ENCODE results near the gene TUBGCP2. TPM values are rescaled to one million over a fixed set of nuclear protein-coding genes. Genes with fewer than 3 reads are reported as not detected.

The TUBGCP2 gene
- total RNA-seq, 4 donors from 2014 or later, result 21.5 to 43.8 (median 36.5) TPM

DNA sequence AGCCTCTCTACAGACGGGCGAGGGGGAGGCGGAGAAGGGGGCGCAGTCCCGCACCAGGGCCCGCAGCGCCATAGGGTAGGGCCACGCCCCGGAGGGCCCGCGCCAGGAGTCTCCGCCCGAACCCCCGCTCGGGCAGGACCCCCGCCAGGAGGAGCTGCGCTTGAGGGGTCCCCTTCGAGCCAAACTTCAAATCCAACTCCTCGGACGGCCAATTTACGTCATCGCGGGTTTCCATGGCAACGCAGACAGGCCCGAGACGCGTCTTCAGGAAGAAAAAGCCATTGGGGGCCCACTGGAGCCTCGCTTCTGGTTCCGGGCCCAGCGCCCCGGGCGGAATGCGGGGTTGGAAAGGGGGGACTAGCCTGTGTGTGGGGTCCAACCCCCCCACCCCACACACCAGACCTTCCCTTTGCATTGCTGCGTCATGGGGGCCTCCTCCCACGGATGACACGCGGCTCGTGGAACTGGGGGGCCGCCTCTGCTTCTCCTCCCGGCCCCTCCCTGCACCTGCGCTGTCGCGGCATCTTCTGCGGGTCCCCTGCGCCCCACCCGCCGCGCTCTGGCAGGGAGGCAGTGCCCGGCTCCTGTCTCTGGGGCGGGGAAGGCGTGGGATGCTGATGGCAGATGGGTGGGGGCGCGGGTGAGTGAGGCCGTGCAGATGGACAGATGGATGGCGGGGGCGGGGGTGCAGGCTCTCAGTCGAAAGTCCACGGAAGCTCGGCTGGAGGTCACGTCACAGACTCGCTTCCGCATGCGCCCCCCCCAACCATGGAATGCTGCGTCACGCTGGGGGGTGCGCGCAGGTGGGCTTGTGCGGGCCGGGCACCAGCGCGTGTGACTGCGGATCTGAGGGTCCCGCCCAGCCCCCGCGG, 26.8 kb upstream of the TUBGCP2 start:
- peaks cover 67 to 85% (median 70%) of the 10 kb centered on the region in 3 donors for H3K27me3 ChIP-seq
- in situ Hi-C loops (cut with MboI; ENCODE audit: low sequenced_read_pairs in 4 of 4), result no loop called here
- H3K9me3 ChIP-seq, result no peaks in the 10 kb centered on the region
- peaks cover 5 to 15% of the 10 kb centered on the region in 2 donors for H3K4me1 ChIP-seq
- no peak for DNase-seq
- intact Hi-C loops (cut with DNase I; ENCODE audit: low total_unique reads), result no loop called here
- no peak for ATAC-seq
- peak overlapping the region; percentile 24 to 48 (median 32) for H3K4me3 ChIP-seq
- TF ChIP-seq, protein P1, sequence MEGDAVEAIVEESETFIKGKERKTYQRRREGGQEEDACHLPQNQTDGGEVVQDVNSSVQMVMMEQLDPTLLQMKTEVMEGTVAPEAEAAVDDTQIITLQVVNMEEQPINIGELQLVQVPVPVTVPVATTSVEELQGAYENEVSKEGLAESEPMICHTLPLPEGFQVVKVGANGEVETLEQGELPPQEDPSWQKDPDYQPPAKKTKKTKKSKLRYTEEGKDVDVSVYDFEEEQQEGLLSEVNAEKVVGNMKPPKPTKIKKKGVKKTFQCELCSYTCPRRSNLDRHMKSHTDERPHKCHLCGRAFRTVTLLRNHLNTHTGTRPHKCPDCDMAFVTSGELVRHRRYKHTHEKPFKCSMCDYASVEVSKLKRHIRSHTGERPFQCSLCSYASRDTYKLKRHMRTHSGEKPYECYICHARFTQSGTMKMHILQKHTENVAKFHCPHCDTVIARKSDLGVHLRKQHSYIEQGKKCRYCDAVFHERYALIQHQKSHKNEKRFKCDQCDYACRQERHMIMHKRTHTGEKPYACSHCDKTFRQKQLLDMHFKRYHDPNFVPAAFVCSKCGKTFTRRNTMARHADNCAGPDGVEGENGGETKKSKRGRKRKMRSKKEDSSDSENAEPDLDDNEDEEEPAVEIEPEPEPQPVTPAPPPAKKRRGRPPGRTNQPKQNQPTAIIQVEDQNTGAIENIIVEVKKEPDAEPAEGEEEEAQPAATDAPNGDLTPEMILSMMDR (IDR thresholded peaks at IDR 0.05 in 4 of 5, conservative IDR thresholded peaks at IDR 0.05 in 1 of 5), result no peak
- TF ChIP-seq POLR2A (IDR thresholded peaks at IDR 0.05), result no peak
- H3K27ac ChIP-seq, result no peak overlapping the region
- no peaks in the 10 kb centered on the region for H3K36me3 ChIP-seq

DNA sequence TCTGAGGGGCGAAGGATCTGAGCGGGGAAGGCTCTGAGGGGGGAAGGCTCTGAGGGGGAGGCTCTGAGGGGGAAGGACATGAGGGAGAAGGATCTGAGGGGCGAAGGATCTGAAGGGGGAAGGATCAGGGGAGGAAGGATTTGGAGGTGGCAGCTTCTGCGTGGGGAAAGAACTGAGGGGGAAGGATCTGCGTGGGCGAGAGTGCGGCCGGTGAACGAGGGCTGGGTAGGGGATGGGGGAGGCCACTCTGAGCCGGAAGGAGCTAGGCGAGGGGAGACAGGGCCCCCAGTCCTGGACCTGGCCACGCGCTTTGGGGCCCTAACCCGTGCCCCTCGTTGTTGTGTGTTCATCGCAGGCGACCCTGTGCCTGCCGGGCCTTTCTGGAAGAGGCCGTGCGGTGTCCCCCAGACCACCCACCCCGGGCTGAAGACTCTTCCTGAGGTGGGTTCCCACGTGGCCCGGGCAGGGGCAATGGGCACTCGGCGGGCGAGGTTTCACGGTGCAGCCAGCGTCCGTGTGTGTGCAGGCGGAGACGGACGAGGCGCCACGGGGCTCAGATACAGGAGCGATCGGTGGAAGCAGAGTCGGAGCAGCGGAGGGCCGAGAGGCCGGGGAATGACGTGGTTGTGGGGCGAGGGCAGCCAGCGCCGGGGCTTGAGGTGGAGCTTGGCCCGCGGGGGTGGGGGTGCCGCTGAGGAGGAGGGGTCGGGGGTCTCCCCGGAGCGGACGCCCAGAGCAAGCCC, 26.0 kb upstream of the TUBGCP2 start:
- no peak for TF ChIP-seq POLR2A (IDR thresholded peaks at IDR 0.05)
- TF ChIP-seq, protein P1 (IDR thresholded peaks at IDR 0.05 in 4 of 5, conservative IDR thresholded peaks at IDR 0.05 in 1 of 5), result no peak
- peaks cover 5 to 19% of the 10 kb centered on the region in 2 donors for H3K4me1 ChIP-seq
- in situ Hi-C loops (cut with MboI; ENCODE audit: low sequenced_read_pairs in 4 of 4), result no loop called here
- ATAC-seq (no peak), DNase-seq (no peak)
- no peak overlapping the region for H3K27ac ChIP-seq
- H3K36me3 ChIP-seq, result no peaks in the 10 kb centered on the region
- peak overlapping the region; percentile 24 to 48 (median 32) for H3K4me3 ChIP-seq
- intact Hi-C loops (cut with DNase I; ENCODE audit: low total_unique reads), result no loop called here
- peaks cover 59 to 81% (median 69%) of the 10 kb centered on the region in 3 donors for H3K27me3 ChIP-seq
- no peaks in the 10 kb centered on the region for H3K9me3 ChIP-seq

DNA sequence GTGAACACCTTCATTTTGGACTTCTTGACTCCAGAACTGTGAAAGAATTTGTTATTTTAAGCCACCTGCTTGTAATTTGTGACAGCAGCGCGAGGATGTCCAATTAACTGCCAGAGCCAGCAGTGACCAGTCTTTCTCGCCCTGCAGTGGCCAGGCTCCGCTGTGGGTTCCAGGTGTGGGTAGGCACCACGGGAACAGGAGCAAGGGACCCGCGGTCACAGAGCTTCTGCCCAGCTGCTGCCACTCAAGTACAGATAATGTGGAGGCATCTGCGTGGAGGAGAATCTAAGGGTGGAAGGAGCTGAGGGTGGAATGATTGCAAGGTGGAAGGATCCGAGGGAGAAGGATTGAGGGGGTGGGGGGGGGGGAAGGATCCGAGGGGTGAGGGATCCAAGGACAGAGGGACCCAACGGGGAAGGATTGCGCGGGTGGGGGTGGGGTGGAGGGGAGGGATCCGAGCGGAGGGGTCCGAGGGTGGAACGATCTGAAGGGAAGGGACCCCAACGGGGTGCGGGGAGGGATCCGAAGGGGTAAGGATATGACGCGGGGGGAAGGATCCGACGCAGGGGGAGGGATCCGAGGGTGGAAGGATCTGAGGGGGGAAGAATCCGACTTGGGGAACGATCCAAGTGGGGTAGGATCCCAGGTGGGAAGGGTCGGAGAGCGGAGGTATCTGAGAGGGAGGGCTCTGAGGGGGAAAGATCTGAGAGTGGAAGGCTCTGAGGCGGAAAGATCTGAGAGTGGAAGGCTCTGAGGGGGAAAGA, 24.4 kb upstream of the TUBGCP2 start:
- H3K4me3 ChIP-seq, result no peak overlapping the region
- no peaks in the 10 kb centered on the region for H3K9me3 ChIP-seq
- H3K36me3 ChIP-seq, result no peaks in the 10 kb centered on the region
- ATAC-seq (no peak), DNase-seq (no peak)
- in situ Hi-C loops (cut with MboI; ENCODE audit: low sequenced_read_pairs in 4 of 4), result no loop called here
- intact Hi-C loops (cut with DNase I; ENCODE audit: low total_unique reads), result no loop called here
- H3K27me3 ChIP-seq, result peaks cover 62 to 80% (median 71%) of the 10 kb centered on the region in 3 donors
- H3K27ac ChIP-seq, result no peak overlapping the region
- peaks cover 5 to 21% of the 10 kb centered on the region in 2 donors for H3K4me1 ChIP-seq
- TF ChIP-seq, protein P1 (IDR thresholded peaks at IDR 0.05 in 4 of 5, conservative IDR thresholded peaks at IDR 0.05 in 1 of 5), result no peak
- no peak for TF ChIP-seq POLR2A (IDR thresholded peaks at IDR 0.05)

DNA sequence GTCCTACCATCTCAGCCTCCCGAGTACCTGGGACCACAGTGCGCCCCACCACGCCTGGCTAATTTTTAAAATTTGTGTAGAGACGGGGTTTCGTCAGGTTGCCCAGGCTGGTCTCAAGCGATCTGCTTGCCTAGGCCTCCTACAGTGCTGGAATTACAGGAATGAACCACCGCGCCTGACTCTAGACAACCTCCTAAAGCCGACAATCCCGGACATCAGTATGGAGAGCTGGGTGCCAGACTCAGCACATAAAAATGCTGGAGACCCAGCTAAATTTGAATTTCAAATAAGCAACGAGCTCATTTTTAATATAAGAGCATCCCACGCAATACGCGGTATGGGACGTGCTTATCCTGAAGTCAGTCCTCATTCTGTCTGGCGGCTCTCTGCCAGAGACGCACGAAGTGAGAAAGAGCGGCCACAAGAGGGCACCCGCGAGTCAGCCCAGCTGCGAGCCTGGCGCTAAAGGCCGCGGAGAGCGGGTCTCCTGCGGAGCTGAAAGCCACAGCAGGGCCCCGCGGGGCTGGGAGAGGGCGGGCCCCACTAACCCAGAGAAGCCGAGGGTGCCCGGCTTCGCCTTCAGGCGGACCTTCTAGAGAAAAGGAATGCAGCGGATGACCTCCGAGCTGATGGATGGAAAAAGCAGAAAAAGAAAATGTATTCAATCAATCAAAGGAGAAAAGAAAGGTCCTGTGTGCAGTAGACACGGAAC, 21.0 kb upstream of the TUBGCP2 start:
- peak; percentile 89 to 95 for ATAC-seq
- Histone ChIP-seq H3K4me1 (peaks cover 0 to 6% of the 10 kb centered on the region in 2 donors), H3K27me3 (peaks cover 62 to 79% (median 69%) of the 10 kb centered on the region in 3 donors), H3K36me3 (no peaks in the 10 kb centered on the region), H3K9me3 (no peaks in the 10 kb centered on the region), H3K27ac (no peak overlapping the region), H3K4me3 (peak overlapping the region; percentile 18 to 42 (median 25))
- intact Hi-C loops (cut with DNase I; ENCODE audit: low total_unique reads) (loop anchor here (10.0 kb wide), 1 partner anchor 195 kb away; the partner anchor contains the start of gene CYP2E1), in situ Hi-C loops (cut with MboI; ENCODE audit: low sequenced_read_pairs in 4 of 4) (no loop called here)
- TF ChIP-seq POLR2A (IDR thresholded peaks at IDR 0.05), result no peak
- TF ChIP-seq, protein P1 (IDR thresholded peaks at IDR 0.05 in 4 of 5, conservative IDR thresholded peaks at IDR 0.05 in 1 of 5), result peak; percentile 83 to 97 (median 86)
- peak; percentile 48 to 64 for DNase-seq

All from gastrocnemius medialis (tissue), 4 donors.